CD14-positive monocyte (primary cell): Measurements from ENCODE around the gene JARID2. TPM values are rescaled to one million over a fixed set of nuclear protein-coding genes. Genes with fewer than 3 reads are reported as not detected.

Experiments
- DNase-seq, 3 donors: peaks; one replicate each; pipeline ENCODE4 v3.0.0-alpha.2; 2011 to 2022
- H2AFZ ChIP-seq: 2 replicates; pipeline ENCODE4 v1.6.0; 2012; ENCODE audit warnings: mild to moderate bottlenecking, low read depth, low read length, inconsistent platforms; ENCODE audit not compliant: insufficient read depth, poor library complexity, severe bottlenecking
- H3K27ac ChIP-seq, 2 donors: 1 replicate in 1 of 2; 2 replicates in 1 of 2; pipeline ENCODE4 v1.5.1; 2012 to 2013; ENCODE audit warnings: low read length in 2 of 2, control low read depth in 1 of 2, inconsistent platforms in 1 of 2, low read depth in 1 of 2, mild to moderate bottlenecking in 1 of 2
- H3K27me3 ChIP-seq, 2 donors: one replicate each; pipeline versions ENCODE4 v1.6.0 to v1.6.1; 2011 to 2013; ENCODE audit warnings: low read length in 2 of 2; ENCODE audit not compliant: control insufficient read depth in 2 of 2, insufficient read depth in 2 of 2
- H3K36me3 ChIP-seq, 2 donors: replicated peaks in 1 of 2; 1 replicate in 1 of 2; 2 replicates in 1 of 2; pipeline versions ENCODE4 v1.5.1 to v1.6.1; 2012 to 2013; ENCODE audit warnings: low read length in 2 of 2, control low read depth in 1 of 2, inconsistent platforms in 1 of 2, mild to moderate bottlenecking in 1 of 2; ENCODE audit not compliant: insufficient read depth in 2 of 2, control insufficient read depth in 1 of 2
- H3K4me1 ChIP-seq, 2 donors: 1 replicate in 1 of 2; 2 replicates in 1 of 2; pipeline versions ENCODE4 v1.5.1 to v1.6.1; 2012 to 2013; ENCODE audit warnings: low read length in 2 of 2, control low read depth in 1 of 2, inconsistent platforms in 1 of 2, mild to moderate bottlenecking in 1 of 2, moderate library complexity in 1 of 2; ENCODE audit not compliant: insufficient read depth in 2 of 2, control insufficient read depth in 1 of 2
- H3K4me2 ChIP-seq: replicated peaks from 2 replicates; pipeline ENCODE3; 2012; ENCODE audit warnings: low read length, moderate library complexity, mild to moderate bottlenecking; ENCODE audit not compliant: poor library complexity, severe bottlenecking; ENCODE audit errors: extremely low read depth
- H3K4me3 ChIP-seq, 3 experiments: fragments of 200-600 bp in 1 of 3; sonication (generic) in 1 of 3; replicated peaks in 1 of 3; 1 replicate in 2 of 3; 2 replicates in 1 of 3; pipeline ENCODE4 v1.5.1; 2011 to 2013; ENCODE audit warnings: low read length in 3 of 3, mild to moderate bottlenecking in 3 of 3, control low read depth in 2 of 3, low read depth in 2 of 3, inconsistent platforms in 1 of 3, moderate library complexity in 1 of 3
- H3K79me2 ChIP-seq: 2 replicates; pipeline ENCODE4 v1.6.0; 2012; ENCODE audit warnings: mild to moderate bottlenecking, control low read depth, inconsistent platforms, low read length, moderate library complexity; ENCODE audit not compliant: insufficient read depth
- H3K9ac ChIP-seq: 2 replicates; pipeline ENCODE4 v1.6.0; 2017; ENCODE audit warnings: low read length, mild to moderate bottlenecking; ENCODE audit not compliant: insufficient read depth, poor library complexity, severe bottlenecking
- H3K9me3 ChIP-seq, 2 donors: replicated peaks in 1 of 2; 1 replicate in 1 of 2; 2 replicates in 1 of 2; pipeline versions ENCODE4 v1.5.1 to v1.6.1; 2012 to 2013; ENCODE audit warnings: low read length in 2 of 2, control low read depth in 1 of 2; ENCODE audit not compliant: control insufficient read depth in 1 of 2, insufficient read depth in 1 of 2
- H4K20me1 ChIP-seq: 2 replicates; pipeline ENCODE4 v1.6.0; 2012; ENCODE audit warnings: mild to moderate bottlenecking, low read length, control low read depth, moderate library complexity; ENCODE audit not compliant: insufficient read depth
- H3K27ac Mint-ChIP-seq, 7 donors: one replicate each; pipeline ENCODE4 v1.8.0; 2020; ENCODE audit warnings: mild to moderate bottlenecking in 7 of 7, mixed read lengths in 7 of 7, moderate library complexity in 6 of 7, inconsistent platforms in 2 of 7
- H3K27me3 Mint-ChIP-seq, 3 donors: one replicate each; pipeline ENCODE4 v1.8.0; 2021 to 2022; ENCODE audit warnings: low read depth in 3 of 3, mild to moderate bottlenecking in 3 of 3, mixed read lengths in 3 of 3, moderate library complexity in 3 of 3, inconsistent platforms in 1 of 3
- H3K36me3 Mint-ChIP-seq, 2 donors: one replicate each; pipeline ENCODE4 v1.8.0; 2020; ENCODE audit warnings: mixed read lengths in 2 of 2, inconsistent platforms in 1 of 2, mild to moderate bottlenecking in 1 of 2
- H3K4me1 Mint-ChIP-seq: one replicate; pipeline ENCODE4 v1.8.0; 2020; ENCODE audit warnings: mild to moderate bottlenecking, mixed read lengths
- H3K4me3 Mint-ChIP-seq, 2 donors: one replicate each; pipeline ENCODE4 v1.8.0; 2020; ENCODE audit warnings: mild to moderate bottlenecking in 2 of 2, mixed read lengths in 2 of 2, moderate library complexity in 1 of 2
- H3K9me3 Mint-ChIP-seq, 7 donors: one replicate each; pipeline ENCODE4 v1.8.0; 2020 to 2022; ENCODE audit warnings: mixed read lengths in 7 of 7, mild to moderate bottlenecking in 6 of 7, moderate library complexity in 6 of 7, inconsistent platforms in 2 of 7
- WGBS: methylation state at CpG from one replicate; pipeline ENCODE4 v1.1.5; 2013; ENCODE audit warnings: missing lambda C conversion rate; ENCODE audit not compliant: insufficient coverage; 5-methylcytosine and 5-hydroxymethylcytosine counted together
- intact Hi-C, 2 donors: fragments of 100-400 bp; cut with micrococcal nuclease; formaldehyde crosslinking; loops; one replicate each; pipeline versions ENCODE4 v1.15.0 to v1.15.1; 2023
- polyA plus RNA-seq, 3 donors: library from polyadenylated mRNA; depleted of rRNA in 1 of 3; unstranded in 2 of 3; stranded (reverse) in 1 of 3; fragments of 300-500 nt in 2 of 3; fragments of >200 nt in 1 of 3; fragmentation: Illumina TruSeq in 2 of 3; gene quantifications; 1 replicate in 2 of 3; 2 replicates in 1 of 3; pipeline ENCODE4 v1.2.3, GENCODE V29; 2012 to 2021
- TF ChIP-seq, protein P1 (sequence below): fragments of 200-600 bp; IDR thresholded peaks from one replicate; pipeline ENCODE4 v1.8.0; 2022; ENCODE audit warnings: antibody characterized with exemption, mild to moderate bottlenecking

JARID2 gene
- polyA plus RNA-seq, 3 donors, result 6.8 to 17.5 (median 12.5) TPM

DNA sequence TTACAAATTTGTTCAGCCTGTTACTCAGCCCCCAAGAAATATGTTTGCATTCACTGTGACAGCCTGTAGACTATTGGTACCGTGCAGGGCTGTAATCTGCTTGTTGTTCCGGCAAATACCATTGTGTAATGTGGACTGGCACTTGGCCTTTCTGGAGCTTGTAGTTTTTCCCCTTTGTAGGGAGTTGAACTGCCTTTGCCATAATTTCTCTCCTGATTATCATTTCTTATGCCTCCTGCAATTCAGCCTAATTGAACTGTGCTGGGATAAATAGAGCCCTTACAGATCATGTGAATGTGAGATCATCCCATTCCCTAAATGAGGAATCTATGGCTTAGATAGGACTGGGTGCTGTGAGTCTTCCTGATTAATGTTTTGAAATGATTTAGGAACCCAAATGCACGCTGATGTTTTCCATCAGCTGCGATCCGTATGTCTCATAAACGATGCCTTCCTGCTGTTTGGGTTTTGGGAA, 185.1 kb downstream of the JARID2 start:
- no peaks in the 10 kb centered on the region for H3K27me3 ChIP-seq
- no peak for DNase-seq
- H3K4me1 Mint-ChIP-seq, result peaks cover 93% of the 10 kb centered on the region
- intact Hi-C loops, result no loop called here
- peaks cover 79 to 97% of the 10 kb centered on the region in 2 donors for H3K4me1 ChIP-seq
- no peak overlapping the region for H3K4me2 ChIP-seq
- WGBS, result 94% methylated on average over 2 of the region's 6 CpGs
- H3K9ac ChIP-seq, result no peak overlapping the region
- TF ChIP-seq, protein P1, sequence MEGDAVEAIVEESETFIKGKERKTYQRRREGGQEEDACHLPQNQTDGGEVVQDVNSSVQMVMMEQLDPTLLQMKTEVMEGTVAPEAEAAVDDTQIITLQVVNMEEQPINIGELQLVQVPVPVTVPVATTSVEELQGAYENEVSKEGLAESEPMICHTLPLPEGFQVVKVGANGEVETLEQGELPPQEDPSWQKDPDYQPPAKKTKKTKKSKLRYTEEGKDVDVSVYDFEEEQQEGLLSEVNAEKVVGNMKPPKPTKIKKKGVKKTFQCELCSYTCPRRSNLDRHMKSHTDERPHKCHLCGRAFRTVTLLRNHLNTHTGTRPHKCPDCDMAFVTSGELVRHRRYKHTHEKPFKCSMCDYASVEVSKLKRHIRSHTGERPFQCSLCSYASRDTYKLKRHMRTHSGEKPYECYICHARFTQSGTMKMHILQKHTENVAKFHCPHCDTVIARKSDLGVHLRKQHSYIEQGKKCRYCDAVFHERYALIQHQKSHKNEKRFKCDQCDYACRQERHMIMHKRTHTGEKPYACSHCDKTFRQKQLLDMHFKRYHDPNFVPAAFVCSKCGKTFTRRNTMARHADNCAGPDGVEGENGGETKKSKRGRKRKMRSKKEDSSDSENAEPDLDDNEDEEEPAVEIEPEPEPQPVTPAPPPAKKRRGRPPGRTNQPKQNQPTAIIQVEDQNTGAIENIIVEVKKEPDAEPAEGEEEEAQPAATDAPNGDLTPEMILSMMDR, result no peak
- H3K36me3 ChIP-seq, result no peaks in the 10 kb centered on the region
- peaks cover 100% of the 10 kb centered on the region for H3K79me2 ChIP-seq
- H3K9me3 ChIP-seq, result no peaks in the 10 kb centered on the region
- peaks cover 26 to 38% of the 10 kb centered on the region in 2 donors for H3K36me3 Mint-ChIP-seq
- peaks cover 99% of the 10 kb centered on the region for H4K20me1 ChIP-seq
- H2AFZ ChIP-seq, result no peak overlapping the region
- no peak overlapping the region for H3K4me3 Mint-ChIP-seq
- peaks cover 0 to 2% (median 0%) of the 10 kb centered on the region in 3 donors for H3K27me3 Mint-ChIP-seq
- H3K9me3 Mint-ChIP-seq, result peaks cover 0 to 4% (median 0%) of the 10 kb centered on the region in 7 donors
- peak overlapping the region; percentile 15 to 92 (median 51) for H3K27ac Mint-ChIP-seq
- H3K4me3 ChIP-seq, result no peak overlapping the region
- peak overlapping the region in 1 of 2 donors; percentile 70 for H3K27ac ChIP-seq

DNA sequence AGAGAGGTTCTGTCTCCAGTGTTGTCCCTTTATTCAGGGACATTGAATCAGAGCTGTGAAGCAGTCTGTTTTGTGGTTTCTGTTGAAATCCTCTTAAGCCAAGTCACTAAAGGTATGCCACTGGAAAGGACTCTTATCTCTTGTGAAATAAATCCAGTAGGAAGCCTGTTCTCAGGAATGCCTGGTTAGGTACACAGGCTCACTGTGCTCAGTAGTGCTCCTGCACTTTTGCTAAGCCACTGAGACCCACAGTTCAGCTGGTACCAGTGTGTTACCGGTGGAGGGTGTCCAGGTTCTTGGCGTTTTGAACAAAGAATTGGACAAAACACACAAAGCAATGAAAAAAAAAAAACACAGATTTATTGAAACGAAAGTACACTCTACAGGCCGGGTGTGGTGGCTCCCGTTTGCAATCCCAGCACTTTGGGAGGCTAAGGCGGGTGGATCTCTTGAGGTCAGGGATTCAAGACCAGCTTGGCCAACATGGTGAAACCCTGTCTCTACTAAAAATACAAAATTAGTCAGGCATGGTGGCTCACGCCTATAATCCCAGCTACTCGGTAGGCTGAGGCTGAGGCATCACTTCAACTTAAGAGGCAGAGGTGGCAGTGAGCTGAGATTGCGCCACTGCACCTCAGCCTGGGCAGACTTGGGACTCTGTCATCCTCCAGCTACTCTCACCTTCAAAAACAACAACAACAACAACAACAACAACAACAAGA, 186.1 kb downstream of the JARID2 start:
- Mint-ChIP-seq H3K4me1 (peaks cover 93% of the 10 kb centered on the region), H3K27ac (peak overlapping the region; percentile 5 to 87 (median 63)), H3K27me3 (peaks cover 0 to 2% (median 0%) of the 10 kb centered on the region in 3 donors), H3K4me3 (peak overlapping the region in 1 of 2 donors; percentile 4), H3K9me3 (peaks cover 0 to 4% (median 0%) of the 10 kb centered on the region in 7 donors), H3K36me3 (peaks cover 22 to 35% of the 10 kb centered on the region in 2 donors)
- Histone ChIP-seq H3K79me2 (peaks cover 100% of the 10 kb centered on the region), H2AFZ (no peak overlapping the region), H3K27ac (peak overlapping the region in 1 of 2 donors; percentile 70), H3K9ac (no peak overlapping the region), H3K4me3 (no peak overlapping the region), H3K36me3 (no peaks in the 10 kb centered on the region), H3K4me1 (peaks cover 79 to 97% of the 10 kb centered on the region in 2 donors), H3K4me2 (no peak overlapping the region), H4K20me1 (peaks cover 99% of the 10 kb centered on the region), H3K27me3 (no peaks in the 10 kb centered on the region), H3K9me3 (no peaks in the 10 kb centered on the region)
- 50% methylated on average over 2 of the region's 9 CpGs for WGBS
- intact Hi-C loops, result no loop called here
- peak in 2 of 3 donors; percentile 30 to 59 for DNase-seq
- TF ChIP-seq, protein P1, result no peak
